H7 (cell line): ENCODE data around the gene ANO4. TPM values are rescaled to one million over a fixed set of nuclear protein-coding genes. Genes with fewer than 3 reads are reported as not detected.

Experiments used
- DNase-seq: peaks from one replicate; pipeline ENCODE4 v3.0.0; 2012
- H3K27me3 ChIP-seq: 2 replicates; pipeline ENCODE4 v1.6.0; 2011; ENCODE audit warnings: mild to moderate bottlenecking, low read length; ENCODE audit not compliant: control insufficient read depth, insufficient read depth
- H3K36me3 ChIP-seq: replicated peaks from 2 replicates; pipeline ENCODE4 v1.5.1; 2011; ENCODE audit warnings: low read length; ENCODE audit not compliant: control insufficient read depth, insufficient read depth
- H3K4me3 ChIP-seq: 2 replicates; pipeline ENCODE4 v1.5.1; 2011; ENCODE audit warnings: low read depth, mild to moderate bottlenecking, control low read depth, low read length, moderate library complexity; ENCODE audit not compliant: insufficient read depth
- total RNA-seq: library from RNA; depleted of rRNA; stranded (reverse); fragments of >200 nt; shearing (Covaris generic); gene quantifications from 2 replicates; pipeline ENCODE4 v1.2.3, GENCODE V29; 2014; rRNA removed

Gene ANO4
- total RNA-seq, 1 experiment from 2014 or later, result 1.7 TPM

GRCh38 chr12:101166866-101167265, 372.3 kb downstream of the ANO4 start:
- no peak for DNase-seq
- no peaks in the 10 kb centered on the region for H3K27me3 ChIP-seq
- no peak overlapping the region for H3K4me3 ChIP-seq
- no peaks in the 10 kb centered on the region for H3K36me3 ChIP-seq

- no peaks in the 10 kb centered on the region for H3K36me3 ChIP-seq
- H3K27me3 ChIP-seq, result no peaks in the 10 kb centered on the region
- DNase-seq, result no peak
- no peak overlapping the region for H3K4me3 ChIP-seq
Observed at GRCh38 chr12:101168001-101168400, 373.4 kb downstream of the ANO4 start.

DNA sequence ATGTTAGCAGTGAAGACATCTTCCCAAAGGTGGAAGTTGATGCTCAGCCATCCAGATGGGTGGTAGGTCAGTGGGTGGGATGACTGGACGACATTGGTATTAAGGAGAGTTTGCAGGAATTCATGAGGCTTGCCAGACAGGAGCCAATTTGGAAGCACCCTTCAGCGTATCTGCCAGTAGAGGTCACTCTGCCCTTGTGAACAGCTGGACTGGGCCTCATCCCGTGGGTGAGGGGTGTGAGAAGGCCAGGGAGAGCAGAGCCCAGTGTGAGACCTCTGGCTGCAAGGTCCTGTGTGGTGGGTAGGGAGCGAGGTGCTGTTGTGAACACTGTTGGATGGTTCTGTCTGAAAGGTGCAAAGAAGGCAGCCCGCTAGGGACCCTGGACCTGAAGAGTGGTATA, 377.7 kb downstream of the ANO4 start:
- no peaks in the 10 kb centered on the region for H3K27me3 ChIP-seq
- no peaks in the 10 kb centered on the region for H3K36me3 ChIP-seq
- H3K4me3 ChIP-seq, result no peak overlapping the region
- DNase-seq, result peak; percentile 39

- H3K36me3 ChIP-seq, result no peaks in the 10 kb centered on the region
- DNase-seq, result no peak
- H3K4me3 ChIP-seq, result no peak overlapping the region
Observed at GRCh38 chr12:101173197-101173749, 378.7 kb downstream of the ANO4 start.

GRCh38 chr12:101174541-101174940, 380.0 kb downstream of the ANO4 start:
- no peak for DNase-seq
- no peaks in the 10 kb centered on the region for H3K36me3 ChIP-seq
- no peaks in the 10 kb centered on the region for H3K27me3 ChIP-seq

More at GRCh38 chr12:101173197-101173749, 378.7 kb downstream of the ANO4 start:
- H3K27me3 ChIP-seq, result no peaks in the 10 kb centered on the region

More at GRCh38 chr12:101174541-101174940, 380.0 kb downstream of the ANO4 start:
- H3K4me3 ChIP-seq, result no peak overlapping the region

Other genes starting within 250 kb of the ANO4 start
- 16.1 and 20.5 TPM in 2 replicates for gene GAS2L3, start 221.1 kb upstream of the ANO4 start, total RNA-seq